Colonic mucosa (tissue), 4 donors: Measurements from ENCODE around the gene PROZ. TPM values are rescaled to one million over a fixed set of nuclear protein-coding genes. Genes with fewer than 3 reads are reported as not detected.

ENCODE experiments used
- DNase-seq: peaks from one replicate; pipeline ENCODE4 v3.0.0-alpha.2; 2020
- H3K27ac ChIP-seq: fragments of 200-600 bp; one replicate; pipeline ENCODE4 v1.8.0; 2021
- H3K27me3 ChIP-seq: fragments of 200-600 bp; one replicate; pipeline ENCODE4 v1.8.0; 2021
- H3K36me3 ChIP-seq: fragments of 200-600 bp; one replicate; pipeline ENCODE4 v1.8.0; 2021
- H3K4me1 ChIP-seq: fragments of 200-600 bp; one replicate; pipeline ENCODE4 v1.8.0; 2021; ENCODE audit warnings: mild to moderate bottlenecking
- H3K4me3 ChIP-seq: fragments of 200-600 bp; one replicate; pipeline ENCODE4 v1.8.0; 2021
- H3K9ac ChIP-seq, 2 donors: one replicate each; pipeline ENCODE4 v1.7.0; 2013; ENCODE audit warnings: control low read depth in 2 of 2, low read depth in 2 of 2, low read length in 2 of 2
- H3K9me3 ChIP-seq: fragments of 200-600 bp; one replicate; pipeline ENCODE4 v1.8.0; 2021
- intact Hi-C: fragments of 100-400 bp; cut with DNase I; formaldehyde crosslinking; loops from one replicate; pipeline ENCODE4 v1.14.1; 2022
- total RNA-seq, 2 donors: library from RNA; stranded (reverse); fragmentation: NEBNext Ultra II Directional in 1 of 2; extraction: Animal tissue kit (Norgen Biotek cat#: 25700) in 1 of 2; gene quantifications; one replicate each; pipeline ENCODE4 v1.2.1, GENCODE V29; 2021
- TF ChIP-seq, protein P1 (sequence below): fragments of 200-600 bp; IDR thresholded peaks from one replicate; pipeline ENCODE4 v1.8.0; 2022; ENCODE audit warnings: antibody characterized with exemption, mild to moderate bottlenecking
- donor health status: healthy.
- donor health status: DM: no; HTN: no; CAD: no.
- donor health status: DM: no; HTN: no; CAD: no.

The PROZ gene
- total RNA-seq, 2 donors from 2014 or later: not detected

DNA sequence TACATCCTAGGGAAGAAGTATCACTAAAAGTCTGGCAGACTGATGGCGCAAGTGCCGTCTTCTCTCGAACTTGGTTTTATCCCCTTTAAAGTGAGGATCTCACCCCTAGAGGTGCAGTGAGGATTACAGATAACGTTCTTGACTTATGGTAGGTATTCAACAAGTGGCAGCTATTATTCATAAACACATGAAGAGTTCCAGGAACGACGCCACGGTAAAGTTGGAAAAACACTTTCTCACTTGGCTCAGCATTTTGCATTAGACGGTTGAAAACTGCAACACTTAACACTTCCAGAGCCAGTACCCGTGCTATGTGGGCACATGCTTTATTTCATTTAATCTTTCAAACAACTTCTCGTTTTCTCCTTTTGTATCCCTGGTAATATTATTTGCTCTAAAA lies 8.7 kb downstream of the PROZ start:
- H3K9me3 ChIP-seq: no peaks in the 10 kb centered on the region
- intact Hi-C loops: no loop called here
- no peaks in the 10 kb centered on the region for H3K27me3 ChIP-seq

DNA sequence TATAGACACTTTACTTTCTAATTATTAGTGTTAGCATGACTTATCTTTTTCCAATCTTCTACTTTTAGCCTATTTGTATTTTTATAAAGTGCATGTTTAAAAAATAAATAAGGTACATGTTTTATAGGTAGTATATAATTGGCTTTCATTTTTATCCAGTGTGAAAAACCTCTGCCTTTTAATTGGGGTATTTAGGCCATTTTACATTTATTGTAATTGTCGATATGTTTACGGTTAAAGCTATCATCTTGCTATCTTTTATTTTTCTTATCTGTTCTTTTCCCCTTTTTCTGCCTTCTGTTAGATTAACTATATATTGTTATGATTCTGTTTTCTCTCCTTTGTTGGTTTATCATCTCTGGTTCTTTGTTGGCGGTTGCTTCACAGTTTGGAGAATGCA lies 9.1 kb downstream of the PROZ start:
- intact Hi-C loops: no loop called here
- no peak overlapping the region for H3K4me3 ChIP-seq
- TF ChIP-seq, protein P1, sequence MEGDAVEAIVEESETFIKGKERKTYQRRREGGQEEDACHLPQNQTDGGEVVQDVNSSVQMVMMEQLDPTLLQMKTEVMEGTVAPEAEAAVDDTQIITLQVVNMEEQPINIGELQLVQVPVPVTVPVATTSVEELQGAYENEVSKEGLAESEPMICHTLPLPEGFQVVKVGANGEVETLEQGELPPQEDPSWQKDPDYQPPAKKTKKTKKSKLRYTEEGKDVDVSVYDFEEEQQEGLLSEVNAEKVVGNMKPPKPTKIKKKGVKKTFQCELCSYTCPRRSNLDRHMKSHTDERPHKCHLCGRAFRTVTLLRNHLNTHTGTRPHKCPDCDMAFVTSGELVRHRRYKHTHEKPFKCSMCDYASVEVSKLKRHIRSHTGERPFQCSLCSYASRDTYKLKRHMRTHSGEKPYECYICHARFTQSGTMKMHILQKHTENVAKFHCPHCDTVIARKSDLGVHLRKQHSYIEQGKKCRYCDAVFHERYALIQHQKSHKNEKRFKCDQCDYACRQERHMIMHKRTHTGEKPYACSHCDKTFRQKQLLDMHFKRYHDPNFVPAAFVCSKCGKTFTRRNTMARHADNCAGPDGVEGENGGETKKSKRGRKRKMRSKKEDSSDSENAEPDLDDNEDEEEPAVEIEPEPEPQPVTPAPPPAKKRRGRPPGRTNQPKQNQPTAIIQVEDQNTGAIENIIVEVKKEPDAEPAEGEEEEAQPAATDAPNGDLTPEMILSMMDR: no peak

More for the DNA sequence above, 8.7 kb downstream of the PROZ start:
- TF ChIP-seq, protein P1: no peak
- Histone ChIP-seq H3K27ac (no peak overlapping the region), H3K9ac (peak overlapping the region in 1 of 2 donors; percentile 5), H3K36me3 (no peaks in the 10 kb centered on the region), H3K4me1 (no peaks in the 10 kb centered on the region), H3K4me3 (no peak overlapping the region)
- no peak for DNase-seq

DNA sequence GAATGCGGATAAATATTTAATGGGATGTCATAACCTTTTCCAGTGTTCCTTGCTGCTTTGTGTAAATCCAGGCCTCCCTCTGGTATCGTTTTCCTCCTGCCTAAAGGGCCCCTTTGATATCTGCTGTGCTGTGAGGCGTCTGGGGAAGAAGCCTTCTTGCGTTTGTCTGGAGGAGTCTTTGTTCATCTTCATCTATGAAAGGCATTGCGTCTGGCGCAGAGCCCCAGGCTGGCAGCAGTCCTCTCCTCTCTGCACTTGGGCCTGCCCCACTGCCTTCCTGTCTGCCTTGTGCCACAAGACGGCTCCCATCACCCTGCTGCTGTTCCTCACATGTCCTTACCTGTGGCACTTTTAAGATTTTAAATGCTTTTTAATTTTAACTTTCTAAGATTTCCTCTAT lies 9.8 kb downstream of the PROZ start:
- Histone ChIP-seq H3K4me1 (no peaks in the 10 kb centered on the region), H3K9me3 (no peaks in the 10 kb centered on the region), H3K9ac (no peak overlapping the region), H3K27ac (no peak overlapping the region), H3K4me3 (no peak overlapping the region), H3K36me3 (no peaks in the 10 kb centered on the region), H3K27me3 (no peaks in the 10 kb centered on the region)
- TF ChIP-seq, protein P1: no peak
- intact Hi-C loops: no loop called here
- no peak for DNase-seq

More for the DNA sequence above, 9.1 kb downstream of the PROZ start:
- no peaks in the 10 kb centered on the region for H3K9me3 ChIP-seq
- H3K27ac ChIP-seq: no peak overlapping the region
- no peaks in the 10 kb centered on the region for H3K36me3 ChIP-seq
- H3K27me3 ChIP-seq: no peaks in the 10 kb centered on the region
- no peak for DNase-seq
- H3K4me1 ChIP-seq: no peaks in the 10 kb centered on the region
- H3K9ac ChIP-seq: no peak overlapping the region

DNA sequence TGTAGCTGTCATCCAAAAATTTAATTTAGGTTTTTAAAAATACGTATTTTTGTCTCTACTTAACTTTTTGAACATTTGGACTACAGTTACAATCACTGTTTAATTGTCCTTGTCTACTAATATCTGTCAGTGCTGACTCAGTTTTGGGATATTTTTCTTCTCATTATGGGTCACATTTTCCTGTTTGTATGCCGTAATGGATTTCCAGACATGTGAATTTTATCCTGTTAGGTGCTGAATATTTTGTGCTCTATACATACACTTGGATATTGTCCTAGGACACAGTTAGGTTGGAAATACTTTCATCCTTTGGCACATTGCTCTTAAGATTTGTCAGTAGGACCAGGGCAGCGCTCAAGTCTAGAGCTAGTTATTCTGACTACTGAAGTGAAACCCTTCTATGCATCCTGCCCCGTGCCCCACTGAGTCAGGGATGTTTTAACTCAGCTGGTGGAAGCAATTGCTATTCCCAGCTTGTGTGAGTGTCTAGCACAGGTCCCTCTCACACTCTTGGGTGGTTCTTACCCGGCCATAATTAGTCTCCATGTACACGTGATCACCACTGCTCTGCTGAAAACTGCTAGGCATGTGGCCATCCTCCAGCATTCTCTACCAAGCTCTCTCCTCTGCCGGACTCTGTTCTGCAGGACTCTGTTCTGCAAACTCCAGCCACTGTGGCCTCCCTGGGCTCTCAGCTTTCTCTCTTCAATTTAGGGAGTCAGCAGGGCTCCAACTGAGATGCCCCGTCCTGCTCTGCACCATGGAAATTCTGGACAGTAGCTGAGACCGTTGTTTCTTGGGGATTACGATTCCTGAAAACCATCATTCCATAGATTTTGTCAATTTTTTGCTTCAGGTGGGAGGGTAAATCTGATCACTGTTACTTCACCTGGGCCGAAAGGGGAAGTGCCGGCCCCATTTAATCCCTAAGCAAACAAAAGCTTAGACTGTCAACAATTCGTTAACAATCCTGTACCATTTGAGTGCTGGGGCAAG lies 11.1 kb downstream of the PROZ start:
- no peak for DNase-seq
- intact Hi-C loops: no loop called here
- H3K36me3 ChIP-seq: no peaks in the 10 kb centered on the region
- no peaks in the 10 kb centered on the region for H3K27me3 ChIP-seq
- no peak overlapping the region for H3K9ac ChIP-seq
- no peaks in the 10 kb centered on the region for H3K9me3 ChIP-seq
- TF ChIP-seq, protein P1: no peak
- no peaks in the 10 kb centered on the region for H3K4me1 ChIP-seq
- no peak overlapping the region for H3K4me3 ChIP-seq
- no peak overlapping the region for H3K27ac ChIP-seq

DNA sequence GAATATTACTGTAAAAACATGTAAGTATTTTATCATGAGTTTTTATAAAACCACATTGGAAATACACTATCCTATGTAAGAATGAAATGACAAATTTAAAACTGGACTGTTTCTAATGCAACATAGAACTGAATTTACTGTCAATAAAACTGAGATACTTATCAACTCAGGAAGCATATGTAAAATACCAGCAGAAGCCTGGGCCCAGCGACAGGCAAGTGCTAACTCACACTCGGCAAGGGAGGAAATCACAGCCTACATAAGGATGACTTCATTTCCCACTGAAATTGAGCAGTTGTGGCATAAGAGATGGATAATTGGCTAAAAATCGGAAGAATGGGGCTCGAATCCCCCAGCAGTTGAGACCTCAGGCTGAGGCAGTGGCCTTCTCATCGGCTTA lies 12.1 kb downstream of the PROZ start:
- TF ChIP-seq, protein P1: no peak
- H3K27ac ChIP-seq: no peak overlapping the region
- H3K27me3 ChIP-seq: no peaks in the 10 kb centered on the region
- H3K36me3 ChIP-seq: no peaks in the 10 kb centered on the region
- no peaks in the 10 kb centered on the region for H3K9me3 ChIP-seq
- no peak for DNase-seq
- intact Hi-C loops: no loop called here
- no peak overlapping the region for H3K4me3 ChIP-seq
- no peak overlapping the region for H3K9ac ChIP-seq
- H3K4me1 ChIP-seq: no peaks in the 10 kb centered on the region
